Fibroblast of lung (primary cell): ENCODE data around the gene MTARC1.

Experiments
- EZH2 ChIP-seq: IDR thresholded peaks from 2 replicates; pipeline ENCODE4 v1.5.1; 2012; ENCODE audit warnings: low read length, control low read depth, mild to moderate bottlenecking; ENCODE audit errors: missing control alignments
- TF ChIP-seq, protein P1 (sequence below), 2 donors: IDR thresholded peaks in 1 of 2; conservative IDR thresholded peaks in 1 of 2; 1 replicate in 1 of 2; 2 replicates in 1 of 2; pipeline ENCODE4 v1.5.1; 2011 to 2012; ENCODE audit warnings: low read length in 2 of 2, control low read depth in 1 of 2, inconsistent platforms in 1 of 2, low read depth in 1 of 2, mild to moderate bottlenecking in 1 of 2

DNA sequence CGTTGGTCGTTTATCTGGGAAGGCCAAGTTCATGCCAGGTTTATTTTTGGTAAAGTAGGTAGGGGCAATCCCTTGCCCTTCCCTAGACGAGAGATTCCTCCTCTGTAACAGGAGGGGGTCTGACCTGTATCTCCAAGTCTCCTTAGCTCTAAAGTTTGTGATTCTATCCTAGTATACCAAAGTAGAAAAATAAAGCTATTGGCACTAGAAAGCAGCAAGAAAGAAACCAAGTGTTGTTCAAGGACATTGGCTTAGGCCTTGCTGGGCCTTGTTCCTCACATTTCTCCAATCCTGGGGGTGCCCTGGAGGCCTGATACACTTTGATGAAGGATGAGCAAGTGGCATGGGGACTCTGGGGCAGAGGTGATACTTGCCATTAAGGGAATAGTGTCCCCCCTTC is 37.8 kb upstream of the MTARC1 start:
- TF ChIP-seq, protein P1, sequence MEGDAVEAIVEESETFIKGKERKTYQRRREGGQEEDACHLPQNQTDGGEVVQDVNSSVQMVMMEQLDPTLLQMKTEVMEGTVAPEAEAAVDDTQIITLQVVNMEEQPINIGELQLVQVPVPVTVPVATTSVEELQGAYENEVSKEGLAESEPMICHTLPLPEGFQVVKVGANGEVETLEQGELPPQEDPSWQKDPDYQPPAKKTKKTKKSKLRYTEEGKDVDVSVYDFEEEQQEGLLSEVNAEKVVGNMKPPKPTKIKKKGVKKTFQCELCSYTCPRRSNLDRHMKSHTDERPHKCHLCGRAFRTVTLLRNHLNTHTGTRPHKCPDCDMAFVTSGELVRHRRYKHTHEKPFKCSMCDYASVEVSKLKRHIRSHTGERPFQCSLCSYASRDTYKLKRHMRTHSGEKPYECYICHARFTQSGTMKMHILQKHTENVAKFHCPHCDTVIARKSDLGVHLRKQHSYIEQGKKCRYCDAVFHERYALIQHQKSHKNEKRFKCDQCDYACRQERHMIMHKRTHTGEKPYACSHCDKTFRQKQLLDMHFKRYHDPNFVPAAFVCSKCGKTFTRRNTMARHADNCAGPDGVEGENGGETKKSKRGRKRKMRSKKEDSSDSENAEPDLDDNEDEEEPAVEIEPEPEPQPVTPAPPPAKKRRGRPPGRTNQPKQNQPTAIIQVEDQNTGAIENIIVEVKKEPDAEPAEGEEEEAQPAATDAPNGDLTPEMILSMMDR (conservative IDR thresholded peaks at IDR 0.05 in 1 of 2, IDR thresholded peaks at IDR 0.05 in 1 of 2; ENCODE audit: low read depth in 1 of 2, low read length in 2 of 2): no peak
- no peak for TF ChIP-seq EZH2
